ENCODE results near the gene IL15.

The IL15 gene

GRCh38 chr4:141643557-141643956 is 7.2 kb downstream of the IL15 start:
- TF ChIP-seq, protein P1, sequence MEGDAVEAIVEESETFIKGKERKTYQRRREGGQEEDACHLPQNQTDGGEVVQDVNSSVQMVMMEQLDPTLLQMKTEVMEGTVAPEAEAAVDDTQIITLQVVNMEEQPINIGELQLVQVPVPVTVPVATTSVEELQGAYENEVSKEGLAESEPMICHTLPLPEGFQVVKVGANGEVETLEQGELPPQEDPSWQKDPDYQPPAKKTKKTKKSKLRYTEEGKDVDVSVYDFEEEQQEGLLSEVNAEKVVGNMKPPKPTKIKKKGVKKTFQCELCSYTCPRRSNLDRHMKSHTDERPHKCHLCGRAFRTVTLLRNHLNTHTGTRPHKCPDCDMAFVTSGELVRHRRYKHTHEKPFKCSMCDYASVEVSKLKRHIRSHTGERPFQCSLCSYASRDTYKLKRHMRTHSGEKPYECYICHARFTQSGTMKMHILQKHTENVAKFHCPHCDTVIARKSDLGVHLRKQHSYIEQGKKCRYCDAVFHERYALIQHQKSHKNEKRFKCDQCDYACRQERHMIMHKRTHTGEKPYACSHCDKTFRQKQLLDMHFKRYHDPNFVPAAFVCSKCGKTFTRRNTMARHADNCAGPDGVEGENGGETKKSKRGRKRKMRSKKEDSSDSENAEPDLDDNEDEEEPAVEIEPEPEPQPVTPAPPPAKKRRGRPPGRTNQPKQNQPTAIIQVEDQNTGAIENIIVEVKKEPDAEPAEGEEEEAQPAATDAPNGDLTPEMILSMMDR (IDR thresholded peaks at IDR 0.05; ENCODE audit: insufficient read depth, low read depth, low read length, missing control alignments), result no peak
- peak; percentile 28 for DNase-seq (ENCODE audit: low read depth)
- H3K4me3 ChIP-seq (ENCODE audit: low read depth, low read length), result no peak overlapping the region

DNA sequence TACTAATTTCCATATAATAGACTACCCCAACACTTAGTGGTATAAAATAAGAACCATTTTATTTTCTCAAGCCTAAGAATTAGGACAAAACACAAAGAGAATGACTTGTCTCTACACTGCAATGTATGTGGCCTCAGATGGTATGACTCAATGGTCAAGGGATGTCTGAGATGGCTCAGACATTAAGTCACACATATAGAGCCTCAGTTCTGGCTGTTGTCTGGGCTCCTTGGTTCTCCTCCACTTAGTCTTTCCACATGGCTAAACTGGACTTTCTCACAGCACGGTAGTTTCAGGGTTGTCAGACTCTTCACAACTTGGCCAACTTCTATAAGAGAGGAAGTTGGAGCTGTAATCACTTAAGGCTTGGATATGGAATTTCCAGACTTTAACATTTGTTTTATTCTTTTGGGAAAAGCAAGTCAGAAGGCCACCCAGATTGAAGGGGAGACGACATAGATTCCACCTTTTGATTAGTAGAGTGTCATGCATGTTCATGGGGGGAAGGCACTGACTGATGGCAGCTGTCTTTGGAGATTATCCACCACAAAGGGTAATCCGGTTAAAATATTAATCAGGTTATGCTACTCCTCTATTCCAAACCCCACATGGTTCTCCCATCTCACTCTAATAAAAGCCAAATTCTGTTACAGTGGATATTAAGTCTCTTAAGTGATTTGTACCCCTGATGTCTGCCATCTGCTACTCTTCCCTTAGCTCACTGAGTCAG is 9.4 kb downstream of the IL15 start:
- H3K4me3 ChIP-seq (ENCODE audit: low read depth, low read length), result no peak overlapping the region
- no peak for DNase-seq (ENCODE audit: low read depth)
- TF ChIP-seq, protein P1 (IDR thresholded peaks at IDR 0.05; ENCODE audit: insufficient read depth, low read depth, low read length, missing control alignments), result no peak

GRCh38 chr4:141646969-141647368 is 10.6 kb downstream of the IL15 start:
- no peak overlapping the region for H3K4me3 ChIP-seq (ENCODE audit: low read depth, low read length)
- no peak for DNase-seq (ENCODE audit: low read depth)
- TF ChIP-seq, protein P1 (IDR thresholded peaks at IDR 0.05; ENCODE audit: insufficient read depth, low read depth, low read length, missing control alignments), result no peak

DNA sequence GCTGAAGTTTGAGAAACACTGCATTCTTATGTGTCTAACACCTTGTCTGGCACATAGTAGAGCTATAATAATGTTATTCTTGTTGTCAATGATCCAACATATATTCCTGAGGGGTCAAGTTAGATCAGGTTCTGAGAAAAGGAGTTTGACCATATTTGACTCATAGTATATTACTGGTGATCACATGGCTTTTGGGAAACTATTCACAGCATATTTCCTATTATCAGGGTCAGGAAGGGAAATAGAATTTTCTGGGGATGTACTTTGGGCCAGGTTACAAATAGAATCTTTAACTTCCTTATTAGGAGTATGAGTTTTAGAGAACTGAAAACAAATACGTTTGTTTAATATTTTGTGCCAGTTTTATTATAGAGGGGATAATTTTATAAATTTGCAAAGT is 11.6 kb downstream of the IL15 start:
- H3K4me3 ChIP-seq (ENCODE audit: low read depth, low read length), result no peak overlapping the region
- TF ChIP-seq, protein P1 (IDR thresholded peaks at IDR 0.05; ENCODE audit: insufficient read depth, low read depth, low read length, missing control alignments), result no peak
- DNase-seq (ENCODE audit: low read depth), result no peak

GRCh38 chr4:141652161-141652778 is 15.9 kb downstream of the IL15 start:
- no peak for DNase-seq (ENCODE audit: low read depth)
- no peak overlapping the region for H3K4me3 ChIP-seq (ENCODE audit: low read depth, low read length)
- TF ChIP-seq, protein P1 (IDR thresholded peaks at IDR 0.05; ENCODE audit: insufficient read depth, low read depth, low read length, missing control alignments), result no peak

DNA sequence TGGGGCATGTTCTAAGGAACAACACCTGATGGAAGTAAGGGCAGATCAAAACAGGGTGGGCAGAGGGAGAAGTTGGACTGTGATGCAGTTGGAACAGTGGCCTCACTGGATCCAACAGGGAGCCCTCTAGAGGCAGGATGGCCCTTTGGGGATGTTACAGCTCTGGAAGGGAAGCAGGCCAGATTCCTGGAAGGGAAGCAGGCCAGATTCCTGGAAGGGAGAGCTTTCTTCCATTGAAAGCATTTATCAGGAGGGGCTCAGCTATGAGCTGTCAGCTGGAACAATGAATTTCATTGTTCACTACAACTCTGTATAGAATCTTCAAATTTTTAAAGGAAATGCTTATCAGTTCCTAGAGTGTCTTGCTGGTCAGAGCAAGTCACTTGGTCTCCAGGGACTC is 17.7 kb downstream of the IL15 start:
- TF ChIP-seq, protein P1 (IDR thresholded peaks at IDR 0.05; ENCODE audit: insufficient read depth, low read depth, low read length, missing control alignments), result peak; percentile 8
- no peak overlapping the region for H3K4me3 ChIP-seq (ENCODE audit: low read depth, low read length)
- no peak for DNase-seq (ENCODE audit: low read depth)

All from GM12865 (cell line).